ENCODE results near the gene TDRD9.

Gene TDRD9

GRCh38 chr14:103897075-103897947 is 30.9 kb upstream of the TDRD9 start:
- no peak for DNase-seq (ENCODE audit: extremely low spot score)
- no peak for TF ChIP-seq CTCF (IDR thresholded peaks at IDR 0.05; ENCODE audit: control extremely low read depth, extremely low read depth, low read depth, missing control alignments)
- CTCF ChIA-PET = interaction anchor here (1.0 to 7.2 kb wide), 3 partner anchors 13 to 89 kb away, joined by 3 to 60 read pairs (median 4); no protein-coding TSS in a partner anchor
- POLR2A ChIA-PET = no interaction called here

GRCh38 chr14:103898204-103898603 is 30.1 kb upstream of the TDRD9 start:
- CTCF ChIA-PET = interaction anchor here (1.0 to 7.2 kb wide), 3 partner anchors 12 to 90 kb away, joined by 4 to 60 read pairs (median 33); no protein-coding TSS in a partner anchor
- DNase-seq (ENCODE audit: extremely low spot score) = no peak
- TF ChIP-seq CTCF (IDR thresholded peaks at IDR 0.05; ENCODE audit: control extremely low read depth, extremely low read depth, low read depth, missing control alignments) = no peak
- POLR2A ChIA-PET = no interaction called here

- no peak for TF ChIP-seq CTCF (IDR thresholded peaks at IDR 0.05; ENCODE audit: control extremely low read depth, extremely low read depth, low read depth, missing control alignments)
- CTCF ChIA-PET = interaction anchor here (2.9 to 7.2 kb wide), 4 partner anchors 8 to 90 kb away, joined by 15 to 60 read pairs (median 26); no protein-coding TSS in a partner anchor
- POLR2A ChIA-PET = no interaction called here
- DNase-seq (ENCODE audit: extremely low spot score) = no peak
These were observed 29.5 kb upstream of the TDRD9 start for GRCh38 chr14:103898711-103899110.

GRCh38 chr14:103899316-103899715 is 28.9 kb upstream of the TDRD9 start:
- CTCF ChIA-PET = interaction anchor here (0.9 to 7.2 kb wide), 6 partner anchors 9 to 91 kb away, joined by 3 to 60 read pairs (median 16); no protein-coding TSS in a partner anchor
- POLR2A ChIA-PET = no interaction called here
- TF ChIP-seq CTCF (IDR thresholded peaks at IDR 0.05; ENCODE audit: control extremely low read depth, extremely low read depth, low read depth, missing control alignments) = no peak
- no peak for DNase-seq (ENCODE audit: extremely low spot score)

GRCh38 chr14:103899833-103900232 is 28.4 kb upstream of the TDRD9 start:
- CTCF ChIA-PET = interaction anchor here (0.9 to 7.2 kb wide), 14 partner anchors 10 to 187 kb away, joined by 3 to 60 read pairs (median 6); no protein-coding TSS in a partner anchor
- DNase-seq (ENCODE audit: extremely low spot score) = no peak
- POLR2A ChIA-PET = no interaction called here
- no peak for TF ChIP-seq CTCF (IDR thresholded peaks at IDR 0.05; ENCODE audit: control extremely low read depth, extremely low read depth, low read depth, missing control alignments)

GRCh38 chr14:103904493-103905107 is 23.7 kb upstream of the TDRD9 start:
- DNase-seq (ENCODE audit: extremely low spot score) = no peak
- ChIA-PET POLR2A (interaction anchor here (0.6 kb wide), 1 partner anchor 9 kb away, joined by 4 read pairs; no protein-coding TSS in a partner anchor), CTCF (interaction anchor here (1.2 to 3.7 kb wide), 3 partner anchors 17 to 97 kb away, joined by 3 to 28 read pairs (median 6); a partner anchor contains a TSS)
- no peak for TF ChIP-seq CTCF (IDR thresholded peaks at IDR 0.05; ENCODE audit: control extremely low read depth, extremely low read depth, low read depth, missing control alignments)

All from GM10248 (cell line).